Tibial nerve (tissue), 4 donors: ENCODE results near the gene KRT84. TPM values are rescaled to one million over a fixed set of nuclear protein-coding genes. Genes with fewer than 3 reads are reported as not detected.

Experiments
- DNase-seq, 2 donors: peaks; one replicate each; pipeline ENCODE4 v3.0.0-alpha.2; 2019; ENCODE audit warnings: low spot score in 2 of 2
- H3K27ac ChIP-seq, 4 donors: fragments of 200-600 bp; sonication (generic) in 3 of 4; one replicate each; pipeline ENCODE4 v1.5.1; 2017 to 2019; ENCODE audit warnings: mild to moderate bottlenecking in 1 of 4
- H3K27me3 ChIP-seq, 2 donors: fragments of 200-600 bp; sonication (generic) in 1 of 2; one replicate each; pipeline versions ENCODE4 v1.5.1 to v1.6.0; 2017 to 2019
- H3K36me3 ChIP-seq, 3 donors: fragments of 200-600 bp; sonication (generic); one replicate each; pipeline ENCODE4 v1.5.1; 2018 to 2019
- H3K4me1 ChIP-seq, 4 donors: fragments of 200-600 bp; sonication (generic) in 3 of 4; one replicate each; pipeline ENCODE4 v1.5.1; 2017 to 2019
- H3K4me3 ChIP-seq, 4 donors: fragments of 200-600 bp; sonication (generic) in 3 of 4; one replicate each; pipeline ENCODE4 v1.5.1; 2017 to 2019; ENCODE audit warnings: mild to moderate bottlenecking in 1 of 4, moderate library complexity in 1 of 4
- H3K9me3 ChIP-seq, 4 donors: fragments of 200-600 bp; sonication (generic) in 3 of 4; one replicate each; pipeline ENCODE4 v1.5.1; 2017 to 2019
- EP300 ChIP-seq, 2 donors: sonication (generic); formaldehyde crosslinking; IDR thresholded peaks; one replicate each; pipeline ENCODE4 v1.6.1; 2017; ENCODE audit warnings: antibody characterized with exemption in 2 of 2, mild to moderate bottlenecking in 1 of 2
- POLR2A ChIP-seq, 2 donors: fragments of 450-650 bp; IDR thresholded peaks; one replicate each; pipeline ENCODE4 v1.6.1; 2017; ENCODE audit warnings: antibody characterized with exemption in 2 of 2, mild to moderate bottlenecking in 2 of 2, moderate library complexity in 2 of 2
- WGBS, 2 donors: methylation state at CpG; one replicate each; pipeline ENCODE4 v1.1.5; 2018; 5-methylcytosine and 5-hydroxymethylcytosine counted together
- total RNA-seq, 4 donors: library from RNA; depleted of rRNA; stranded (reverse); fragments of >200 nt; gene quantifications; one replicate each; pipeline ENCODE4 v1.1.0, GENCODE V29; 2016
- TF ChIP-seq, protein P1 (sequence below), 5 experiments: fragments of 200-600 bp in 3 of 5; fragments of 450-650 bp in 2 of 5; sonication (generic) in 3 of 5; IDR thresholded peaks; one replicate each; pipeline ENCODE4 v1.5.1; 2016 to 2019; ENCODE audit warnings: antibody characterized with exemption in 5 of 5, mild to moderate bottlenecking in 3 of 5, moderate library complexity in 2 of 5

Gene KRT84
- total RNA-seq, 4 donors from 2014 or later = not detected

DNA sequence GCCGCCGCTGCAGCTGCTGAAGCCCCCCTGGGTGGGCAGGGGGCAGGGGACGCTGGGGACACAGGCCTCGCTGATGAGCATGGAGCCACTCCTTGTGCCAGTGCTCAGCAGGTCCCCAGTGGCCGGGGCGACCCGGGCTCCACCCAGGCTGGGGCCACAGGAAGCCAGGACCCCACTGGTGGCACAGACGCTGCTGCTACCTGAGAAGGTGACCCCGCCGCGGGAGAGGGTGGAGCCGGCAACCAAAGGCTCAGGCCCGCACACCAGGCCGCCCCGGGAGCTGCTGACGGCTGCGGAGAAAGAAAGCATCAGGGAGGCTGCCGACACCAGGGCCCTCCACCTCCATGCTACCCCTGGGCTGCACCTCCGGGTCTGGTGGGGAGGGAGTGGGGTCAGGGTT lies 7.4 kb downstream of the KRT84 start:
- Histone ChIP-seq H3K27ac (no peak overlapping the region), H3K4me3 (no peak overlapping the region), H3K4me1 (no peaks in the 10 kb centered on the region), H3K9me3 (no peaks in the 10 kb centered on the region), H3K27me3 (no peaks in the 10 kb centered on the region), H3K36me3 (no peaks in the 10 kb centered on the region)
- no peak for DNase-seq
- no peak for TF ChIP-seq EP300 (IDR thresholded peaks at IDR 0.05)
- no peak for TF ChIP-seq POLR2A (IDR thresholded peaks at IDR 0.05)
- TF ChIP-seq, protein P1, sequence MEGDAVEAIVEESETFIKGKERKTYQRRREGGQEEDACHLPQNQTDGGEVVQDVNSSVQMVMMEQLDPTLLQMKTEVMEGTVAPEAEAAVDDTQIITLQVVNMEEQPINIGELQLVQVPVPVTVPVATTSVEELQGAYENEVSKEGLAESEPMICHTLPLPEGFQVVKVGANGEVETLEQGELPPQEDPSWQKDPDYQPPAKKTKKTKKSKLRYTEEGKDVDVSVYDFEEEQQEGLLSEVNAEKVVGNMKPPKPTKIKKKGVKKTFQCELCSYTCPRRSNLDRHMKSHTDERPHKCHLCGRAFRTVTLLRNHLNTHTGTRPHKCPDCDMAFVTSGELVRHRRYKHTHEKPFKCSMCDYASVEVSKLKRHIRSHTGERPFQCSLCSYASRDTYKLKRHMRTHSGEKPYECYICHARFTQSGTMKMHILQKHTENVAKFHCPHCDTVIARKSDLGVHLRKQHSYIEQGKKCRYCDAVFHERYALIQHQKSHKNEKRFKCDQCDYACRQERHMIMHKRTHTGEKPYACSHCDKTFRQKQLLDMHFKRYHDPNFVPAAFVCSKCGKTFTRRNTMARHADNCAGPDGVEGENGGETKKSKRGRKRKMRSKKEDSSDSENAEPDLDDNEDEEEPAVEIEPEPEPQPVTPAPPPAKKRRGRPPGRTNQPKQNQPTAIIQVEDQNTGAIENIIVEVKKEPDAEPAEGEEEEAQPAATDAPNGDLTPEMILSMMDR (IDR thresholded peaks at IDR 0.05) = no peak
- 66 to 92% methylated on average over 7 to 13 of the region's 19 CpGs for WGBS, 2 donors

DNA sequence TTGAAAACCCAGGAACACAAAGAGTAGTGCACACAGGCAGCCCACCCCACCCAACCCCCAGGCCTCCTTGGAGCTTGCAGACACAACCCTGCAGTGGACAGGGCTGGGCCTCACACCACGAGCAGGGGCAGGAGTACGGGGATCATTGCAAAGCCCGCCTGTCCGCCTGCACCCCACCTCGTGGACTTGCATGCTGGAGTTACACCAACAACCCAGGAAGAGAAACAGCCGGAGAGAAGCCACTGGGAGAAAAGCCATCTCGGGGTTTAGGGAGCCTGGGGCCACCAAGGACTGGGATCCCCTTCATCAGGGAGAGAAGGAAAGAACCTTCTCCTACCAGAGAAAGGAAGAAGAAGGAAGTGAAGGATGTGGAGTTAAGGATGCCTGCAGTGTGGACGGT lies 8.2 kb downstream of the KRT84 start:
- no peak overlapping the region for H3K27ac ChIP-seq
- H3K4me1 ChIP-seq = peaks cover 0 to 7% (median under 1%) of the 10 kb centered on the region in 4 donors
- no peaks in the 10 kb centered on the region for H3K36me3 ChIP-seq
- no peak overlapping the region for H3K4me3 ChIP-seq
- TF ChIP-seq POLR2A (IDR thresholded peaks at IDR 0.05) (no peak), EP300 (IDR thresholded peaks at IDR 0.05) (no peak)
- TF ChIP-seq, protein P1 (IDR thresholded peaks at IDR 0.05) = no peak
- H3K27me3 ChIP-seq = no peaks in the 10 kb centered on the region
- no peak for DNase-seq
- H3K9me3 ChIP-seq = no peaks in the 10 kb centered on the region
- WGBS, 2 donors = 88 to 90% methylated on average over 8 of the region's 8 CpGs

DNA sequence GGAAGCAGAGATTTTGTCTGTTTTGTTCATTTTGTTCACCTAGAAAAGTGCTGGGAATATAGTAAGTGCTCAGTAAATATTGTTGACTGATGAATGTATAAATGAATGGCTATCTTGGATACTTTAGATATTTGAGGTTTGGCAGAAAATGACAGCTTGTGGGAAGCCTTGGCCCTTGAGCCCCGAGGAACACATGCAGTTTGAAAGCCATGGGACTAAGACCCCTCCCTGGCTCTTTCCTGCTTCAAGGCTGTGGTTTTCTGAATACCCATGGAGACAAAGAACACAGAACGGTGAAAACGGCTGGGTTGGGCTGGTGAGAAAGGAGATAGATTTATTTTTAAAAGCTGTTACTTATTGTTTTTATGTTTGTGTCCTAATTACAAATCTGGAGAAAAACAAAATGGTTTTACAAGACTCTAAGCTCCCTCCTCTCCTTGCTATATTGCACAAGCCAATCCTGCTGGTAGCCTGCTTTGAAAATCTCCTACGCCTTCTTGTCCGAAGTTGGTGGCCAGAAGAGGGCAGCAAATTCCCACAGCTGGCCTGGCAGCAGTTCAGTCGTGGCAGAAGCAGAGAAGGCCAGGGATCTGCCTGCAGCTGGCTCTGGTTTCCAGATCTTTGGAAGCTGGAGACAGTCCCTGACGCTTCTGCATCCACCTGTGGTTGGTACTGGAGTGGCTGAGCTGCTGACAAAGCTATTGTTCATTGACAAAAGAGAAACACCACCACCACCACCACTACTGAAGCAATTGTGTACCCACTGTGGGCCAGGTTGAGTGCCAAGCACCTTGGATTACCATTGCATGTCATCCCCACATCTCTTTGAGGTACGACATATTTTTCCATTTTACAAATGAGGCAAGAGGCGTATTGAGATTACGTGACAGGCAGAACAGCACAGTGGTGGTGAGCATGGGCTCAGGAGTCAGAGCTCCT lies 13.0 kb downstream of the KRT84 start:
- Histone ChIP-seq H3K36me3 (no peaks in the 10 kb centered on the region), H3K9me3 (no peaks in the 10 kb centered on the region), H3K4me1 (peaks cover 0 to 30% (median 10%) of the 10 kb centered on the region in 4 donors), H3K27ac (peak overlapping the region; percentile 8 to 89 (median 78)), H3K4me3 (no peak overlapping the region), H3K27me3 (peaks cover 0 to 3% of the 10 kb centered on the region in 2 donors)
- DNase-seq = peak; percentile 71 to 90
- 37 to 38% methylated on average over 10 of the region's 10 CpGs for WGBS, 2 donors
- TF ChIP-seq POLR2A (IDR thresholded peaks at IDR 0.05) (no peak), EP300 (IDR thresholded peaks at IDR 0.05) (peak in 1 of 2 donors; percentile 60)
- TF ChIP-seq, protein P1 (IDR thresholded peaks at IDR 0.05) = peak; percentile 70 to 86 (median 77)

DNA sequence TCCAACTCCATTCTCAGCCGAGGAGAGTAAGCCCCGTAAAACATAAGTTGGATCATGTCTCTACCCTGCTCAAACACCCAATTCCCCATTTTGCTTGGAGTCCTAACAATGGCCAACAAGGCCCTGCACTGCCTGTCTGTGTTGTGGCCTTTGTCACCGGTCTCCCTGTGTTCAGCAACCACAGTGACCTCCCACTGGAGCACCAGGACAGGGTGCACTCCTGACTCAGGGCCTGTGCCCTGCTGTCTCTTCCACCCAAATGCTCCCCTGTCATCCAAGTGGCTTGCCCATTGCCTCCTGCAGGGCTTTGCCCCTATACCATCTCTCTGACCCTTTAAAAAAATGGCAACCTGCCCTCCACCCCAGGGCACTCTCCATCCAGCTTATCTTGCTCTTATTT lies 13.7 kb downstream of the KRT84 start:
- H3K4me3 ChIP-seq = no peak overlapping the region
- WGBS, 2 donors = 39 to 63% methylated on average over 2 to 3 of the region's 3 CpGs

More for the DNA sequence above, 13.7 kb downstream of the KRT84 start:
- Histone ChIP-seq H3K27ac (peak overlapping the region; percentile 9 to 89 (median 78)), H3K27me3 (peaks cover 0 to 3% of the 10 kb centered on the region in 2 donors), H3K4me1 (peaks cover 0 to 30% (median 10%) of the 10 kb centered on the region in 4 donors), H3K36me3 (no peaks in the 10 kb centered on the region), H3K9me3 (no peaks in the 10 kb centered on the region)
- TF ChIP-seq, protein P1 (IDR thresholded peaks at IDR 0.05) = no peak
- TF ChIP-seq EP300 (IDR thresholded peaks at IDR 0.05) (no peak), POLR2A (IDR thresholded peaks at IDR 0.05) (no peak)
- no peak for DNase-seq
